Activated CD8-positive, alpha-beta T cell treated with anti-CD3 and anti-CD28 coated beads for 36 hours (primary cell): ENCODE measurements around the gene PTAFR. TPM values are rescaled to one million over a fixed set of nuclear protein-coding genes. Genes with fewer than 3 reads are reported as not detected.
A peak's percentile ranks its signal among the peaks of the same experiment; 100 is the strongest.

Experiments
- ATAC-seq: fragments of 200-7000 bp; cut with Tn5 transposase; one replicate; pipeline ENCODE4 v1.10.0; 2021; ENCODE audit warnings: mild to moderate bottlenecking, moderate library complexity
- CTCF ChIA-PET: fragments of 350-600 bp; sonication (Branson Sonifier 250); formaldehyde crosslinking; loops from one replicate; lab custom pipeline; 2021; ENCODE audit warnings: antibody characterized with exemption; lab: Charles Lee
- POLR2A ChIA-PET: fragments of 350-600 bp; sonication (Branson Sonifier 250); formaldehyde crosslinking; loops from one replicate; lab custom pipeline; 2021; ENCODE audit warnings: antibody characterized with exemption; lab: Charles Lee
- DNase-seq: peaks from one replicate; pipeline ENCODE4 v3.0.0-alpha.2; 2020
- H3K27ac Mint-ChIP-seq: one replicate; pipeline ENCODE4 v1.8.0; 2021; ENCODE audit warnings: mild to moderate bottlenecking, mixed read lengths
- H3K27me3 Mint-ChIP-seq: one replicate; pipeline ENCODE4 v1.8.0; 2021; ENCODE audit warnings: mixed read lengths
- H3K36me3 Mint-ChIP-seq: one replicate; pipeline ENCODE4 v1.8.0; 2021; ENCODE audit warnings: low read depth, mixed read lengths
- H3K4me1 Mint-ChIP-seq: one replicate; pipeline ENCODE4 v1.8.0; 2021; ENCODE audit warnings: low read depth, mixed read lengths
- H3K4me3 Mint-ChIP-seq: one replicate; pipeline ENCODE4 v1.8.0; 2021; ENCODE audit warnings: mild to moderate bottlenecking, moderate library complexity, mixed read lengths
- H3K9me3 Mint-ChIP-seq: one replicate; pipeline ENCODE4 v1.8.0; 2021; ENCODE audit warnings: mixed read lengths
- intact Hi-C: fragments of 100-400 bp; cut with micrococcal nuclease; formaldehyde crosslinking; loops from one replicate; pipeline ENCODE4 v1.10.0; 2022
- total RNA-seq, 2 experiments: library from RNA; stranded (reverse); gene quantifications; one replicate each; pipeline ENCODE4 v1.2.3, GENCODE V29; 2021
- TF ChIP-seq, protein P1 (sequence below): fragments of 200-600 bp; IDR thresholded peaks from one replicate; pipeline ENCODE4 v1.8.0; 2022; ENCODE audit warnings: antibody characterized with exemption, mild to moderate bottlenecking

Gene PTAFR
- total RNA-seq, 2 experiments from 2014 or later = 0.16 to 0.25 TPM

DNA sequence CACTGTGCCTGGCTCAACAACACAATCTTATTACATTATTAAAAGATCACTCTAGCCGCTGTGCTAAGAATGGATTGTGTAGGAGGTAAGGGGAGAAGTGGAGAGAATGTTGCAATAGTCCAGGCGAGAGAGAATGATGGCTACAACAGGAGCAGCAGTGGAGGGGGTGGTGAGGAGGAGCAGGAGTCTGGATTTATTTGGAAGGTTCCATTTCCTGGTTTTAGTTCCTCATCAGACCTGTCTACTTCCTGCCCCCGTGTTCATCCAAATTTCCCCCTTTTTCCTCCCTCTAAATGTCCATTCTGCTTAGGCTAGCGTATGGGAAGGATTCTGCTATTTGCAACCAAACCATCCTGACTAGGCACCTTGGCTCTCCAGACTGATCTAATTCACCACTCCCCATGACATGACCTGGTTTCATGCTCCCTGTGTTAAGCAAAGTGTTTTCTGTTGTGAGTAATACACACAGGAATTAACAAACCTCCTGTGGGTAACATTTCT, 53.0 kb downstream of the PTAFR start:
- intact Hi-C loops = no loop called here
- no peak overlapping the region for H3K27ac Mint-ChIP-seq
- ChIA-PET POLR2A (no interaction called here), CTCF (no interaction called here)
- TF ChIP-seq, protein P1, sequence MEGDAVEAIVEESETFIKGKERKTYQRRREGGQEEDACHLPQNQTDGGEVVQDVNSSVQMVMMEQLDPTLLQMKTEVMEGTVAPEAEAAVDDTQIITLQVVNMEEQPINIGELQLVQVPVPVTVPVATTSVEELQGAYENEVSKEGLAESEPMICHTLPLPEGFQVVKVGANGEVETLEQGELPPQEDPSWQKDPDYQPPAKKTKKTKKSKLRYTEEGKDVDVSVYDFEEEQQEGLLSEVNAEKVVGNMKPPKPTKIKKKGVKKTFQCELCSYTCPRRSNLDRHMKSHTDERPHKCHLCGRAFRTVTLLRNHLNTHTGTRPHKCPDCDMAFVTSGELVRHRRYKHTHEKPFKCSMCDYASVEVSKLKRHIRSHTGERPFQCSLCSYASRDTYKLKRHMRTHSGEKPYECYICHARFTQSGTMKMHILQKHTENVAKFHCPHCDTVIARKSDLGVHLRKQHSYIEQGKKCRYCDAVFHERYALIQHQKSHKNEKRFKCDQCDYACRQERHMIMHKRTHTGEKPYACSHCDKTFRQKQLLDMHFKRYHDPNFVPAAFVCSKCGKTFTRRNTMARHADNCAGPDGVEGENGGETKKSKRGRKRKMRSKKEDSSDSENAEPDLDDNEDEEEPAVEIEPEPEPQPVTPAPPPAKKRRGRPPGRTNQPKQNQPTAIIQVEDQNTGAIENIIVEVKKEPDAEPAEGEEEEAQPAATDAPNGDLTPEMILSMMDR = no peak
- H3K27me3 Mint-ChIP-seq = peaks cover 18% of the 10 kb centered on the region
- no peaks in the 10 kb centered on the region for H3K4me1 Mint-ChIP-seq
- H3K9me3 Mint-ChIP-seq = no peaks in the 10 kb centered on the region
- no peak overlapping the region for H3K4me3 Mint-ChIP-seq
- DNase-seq (no peak), ATAC-seq (no peak)
- H3K36me3 Mint-ChIP-seq = no peaks in the 10 kb centered on the region

DNA sequence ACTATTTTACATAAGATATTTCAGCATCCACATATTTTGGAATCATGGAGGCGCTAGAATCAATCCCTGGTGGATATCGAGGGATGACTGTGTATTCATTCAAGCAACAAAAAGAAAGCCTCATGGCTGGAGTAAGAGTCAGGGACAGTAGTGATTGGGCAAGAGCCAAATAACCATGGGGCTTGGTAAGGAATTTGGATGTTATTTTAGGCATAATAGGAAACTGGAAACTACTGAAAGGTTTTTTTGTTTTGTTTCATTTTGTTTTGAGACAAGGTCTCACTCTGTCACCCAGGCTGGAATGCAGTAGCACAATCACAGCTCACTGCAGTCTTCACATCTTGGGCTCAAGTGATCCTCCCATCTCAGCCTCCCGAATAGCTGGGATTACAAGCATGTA, 54.3 kb downstream of the PTAFR start:
- Mint-ChIP-seq H3K27me3 (peaks cover 16% of the 10 kb centered on the region), H3K27ac (no peak overlapping the region), H3K9me3 (no peaks in the 10 kb centered on the region), H3K36me3 (no peaks in the 10 kb centered on the region), H3K4me1 (no peaks in the 10 kb centered on the region), H3K4me3 (no peak overlapping the region)
- ChIA-PET POLR2A (no interaction called here), CTCF (no interaction called here)
- no peak for ATAC-seq
- DNase-seq = no peak
- intact Hi-C loops = no loop called here
- TF ChIP-seq, protein P1 = no peak

DNA sequence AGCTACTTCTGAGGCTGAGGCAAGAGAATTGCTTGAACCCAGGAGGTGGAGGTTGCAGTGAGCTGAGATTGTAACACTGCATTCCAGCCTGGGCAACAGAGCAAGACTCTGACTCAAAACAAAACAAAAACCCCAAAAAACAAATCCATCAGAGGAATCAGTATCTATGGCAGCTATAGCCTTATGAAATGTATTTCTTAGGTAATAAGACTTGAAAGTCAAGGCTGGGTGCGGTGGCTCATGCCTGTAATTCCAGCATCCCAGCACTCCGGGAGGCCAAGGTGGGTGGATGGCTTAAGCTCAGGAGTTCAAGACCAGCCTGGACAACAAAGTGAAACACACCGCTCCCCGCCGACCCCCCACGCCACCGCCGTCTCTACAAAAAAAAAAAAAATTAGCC, 56.9 kb downstream of the PTAFR start:
- TF ChIP-seq, protein P1 = no peak
- Mint-ChIP-seq H3K36me3 (no peaks in the 10 kb centered on the region), H3K4me1 (peaks cover 9% of the 10 kb centered on the region), H3K27me3 (peaks cover 11% of the 10 kb centered on the region), H3K27ac (no peak overlapping the region), H3K4me3 (no peak overlapping the region), H3K9me3 (no peaks in the 10 kb centered on the region)
- ATAC-seq = no peak
- ChIA-PET POLR2A (interaction anchor here (1.6 kb wide), 1 partner anchor 25 kb away, joined by 7 read pairs; no protein-coding TSS in a partner anchor), CTCF (interaction anchor here (0.8 to 1.2 kb wide), 3 partner anchors 11 to 90 kb away, joined by 3 to 4 read pairs (median 3); no protein-coding TSS in a partner anchor)
- intact Hi-C loops = no loop called here
- DNase-seq = no peak

DNA sequence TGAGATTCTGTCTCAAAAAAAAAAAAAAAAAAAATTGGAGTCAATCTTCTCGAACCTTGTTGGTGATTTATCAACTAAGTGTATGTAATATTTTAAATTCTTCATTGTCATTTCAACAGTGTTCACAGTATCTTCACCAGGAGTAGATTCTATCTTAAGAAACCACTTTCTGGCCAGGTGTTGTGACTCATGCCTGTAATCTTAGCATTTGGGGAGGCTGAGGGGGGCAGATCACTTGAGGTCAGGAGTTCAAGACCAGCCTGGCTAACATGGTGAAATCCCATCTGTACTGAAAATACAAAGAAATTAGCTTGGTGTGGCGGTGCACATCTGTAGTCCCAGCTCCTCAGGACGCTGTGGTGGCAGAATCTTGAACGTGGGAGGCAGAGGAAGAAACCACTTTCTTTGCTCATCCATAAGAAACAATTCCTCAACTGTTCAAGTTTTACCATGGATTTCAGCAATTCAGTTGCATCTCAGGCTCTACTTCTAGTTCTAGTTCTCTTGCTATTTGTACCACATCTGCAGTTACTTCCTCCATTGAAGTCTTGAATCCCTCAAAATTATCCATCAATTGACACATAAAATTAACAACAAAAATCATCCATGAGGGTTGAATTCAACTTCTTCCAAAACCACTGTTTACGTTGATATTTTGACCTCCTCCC, 57.7 kb downstream of the PTAFR start:
- CTCF ChIA-PET = no interaction called here
- POLR2A ChIA-PET = interaction anchor here (0.7 kb wide), 1 partner anchor 1396 kb away, joined by 3 read pairs; no protein-coding TSS in a partner anchor
- no peak overlapping the region for H3K27ac Mint-ChIP-seq
- H3K9me3 Mint-ChIP-seq = no peaks in the 10 kb centered on the region
- no peaks in the 10 kb centered on the region for H3K36me3 Mint-ChIP-seq
- no peak overlapping the region for H3K4me3 Mint-ChIP-seq
- ATAC-seq (no peak), DNase-seq (peak; percentile 20)
- H3K4me1 Mint-ChIP-seq = peaks cover 9% of the 10 kb centered on the region
- intact Hi-C loops = no loop called here
- TF ChIP-seq, protein P1 = no peak
- peaks cover 11% of the 10 kb centered on the region for H3K27me3 Mint-ChIP-seq

DNA sequence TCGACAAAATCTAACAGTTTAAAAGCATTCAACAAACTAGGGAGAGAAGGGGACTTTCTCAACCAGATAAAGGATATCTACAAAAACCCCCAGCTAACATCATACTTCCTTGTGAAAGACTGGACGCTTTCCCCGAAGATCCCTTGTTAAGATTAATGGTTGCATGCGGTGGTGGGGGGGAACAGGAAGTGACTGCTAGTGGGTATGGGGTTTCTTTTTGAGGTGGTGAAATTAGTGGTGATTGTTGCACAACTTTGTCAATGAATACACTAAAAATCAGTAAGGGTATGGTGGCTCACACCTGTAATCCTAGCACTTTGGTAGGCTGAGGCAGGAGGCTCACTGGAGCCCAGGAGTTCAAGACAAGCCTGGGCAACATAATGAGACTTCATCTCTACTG, 61.2 kb downstream of the PTAFR start:
- Mint-ChIP-seq H3K9me3 (no peaks in the 10 kb centered on the region), H3K27me3 (peaks cover 8% of the 10 kb centered on the region), H3K36me3 (no peaks in the 10 kb centered on the region), H3K4me1 (peaks cover 25% of the 10 kb centered on the region), H3K27ac (peak overlapping the region; percentile 66), H3K4me3 (no peak overlapping the region)
- ATAC-seq (peak; percentile 63), DNase-seq (peak; percentile 78)
- intact Hi-C loops = no loop called here
- TF ChIP-seq, protein P1 = no peak
- ChIA-PET CTCF (interaction anchor here (0.8 to 1.5 kb wide), 4 partner anchors 23 to 94 kb away, joined by 3 to 4 read pairs (median 3); partner anchors contain the start of gene EYA3), POLR2A (interaction anchor here (1.7 kb wide), 1 partner anchor 11 kb away, joined by 4 read pairs; no protein-coding TSS in a partner anchor)
